GM12872 (cell line): ENCODE data around the gene PSENEN.

Source experiments
- TF ChIP-seq, protein P1 (sequence below): IDR thresholded peaks from 3 replicates; pipeline ENCODE4 v1.5.1; 2011; ENCODE audit warnings: low read depth, mild to moderate bottlenecking, low read length, moderate library complexity; ENCODE audit not compliant: insufficient read depth

The PSENEN gene

GRCh38 chr19:35776102-35776788 lies 30.8 kb downstream of the PSENEN start:
- TF ChIP-seq, protein P1, sequence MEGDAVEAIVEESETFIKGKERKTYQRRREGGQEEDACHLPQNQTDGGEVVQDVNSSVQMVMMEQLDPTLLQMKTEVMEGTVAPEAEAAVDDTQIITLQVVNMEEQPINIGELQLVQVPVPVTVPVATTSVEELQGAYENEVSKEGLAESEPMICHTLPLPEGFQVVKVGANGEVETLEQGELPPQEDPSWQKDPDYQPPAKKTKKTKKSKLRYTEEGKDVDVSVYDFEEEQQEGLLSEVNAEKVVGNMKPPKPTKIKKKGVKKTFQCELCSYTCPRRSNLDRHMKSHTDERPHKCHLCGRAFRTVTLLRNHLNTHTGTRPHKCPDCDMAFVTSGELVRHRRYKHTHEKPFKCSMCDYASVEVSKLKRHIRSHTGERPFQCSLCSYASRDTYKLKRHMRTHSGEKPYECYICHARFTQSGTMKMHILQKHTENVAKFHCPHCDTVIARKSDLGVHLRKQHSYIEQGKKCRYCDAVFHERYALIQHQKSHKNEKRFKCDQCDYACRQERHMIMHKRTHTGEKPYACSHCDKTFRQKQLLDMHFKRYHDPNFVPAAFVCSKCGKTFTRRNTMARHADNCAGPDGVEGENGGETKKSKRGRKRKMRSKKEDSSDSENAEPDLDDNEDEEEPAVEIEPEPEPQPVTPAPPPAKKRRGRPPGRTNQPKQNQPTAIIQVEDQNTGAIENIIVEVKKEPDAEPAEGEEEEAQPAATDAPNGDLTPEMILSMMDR, result no peak

GRCh38 chr19:35777086-35777841 lies 31.8 kb downstream of the PSENEN start:
- TF ChIP-seq, protein P1, result no peak

DNA sequence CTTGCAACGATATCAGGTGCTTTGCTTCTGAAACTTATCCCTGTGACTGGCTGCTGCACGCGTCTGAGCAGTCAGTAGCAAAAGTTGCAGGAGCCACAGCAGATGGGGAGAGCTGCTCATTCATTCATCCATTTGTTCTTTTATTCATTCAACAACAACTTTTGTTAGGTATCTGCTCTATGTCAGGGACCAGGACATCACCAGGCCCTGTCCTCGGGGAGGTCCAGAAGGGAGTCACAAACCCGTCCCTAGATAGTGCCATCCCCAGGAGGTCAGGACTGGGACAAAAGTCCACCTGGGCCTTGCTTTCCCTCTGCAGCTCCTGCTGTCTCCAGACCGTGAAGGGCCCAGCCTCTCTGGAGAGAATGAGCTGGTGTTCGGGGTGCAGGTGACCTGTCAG lies 32.5 kb downstream of the PSENEN start:
- TF ChIP-seq, protein P1, result no peak

DNA sequence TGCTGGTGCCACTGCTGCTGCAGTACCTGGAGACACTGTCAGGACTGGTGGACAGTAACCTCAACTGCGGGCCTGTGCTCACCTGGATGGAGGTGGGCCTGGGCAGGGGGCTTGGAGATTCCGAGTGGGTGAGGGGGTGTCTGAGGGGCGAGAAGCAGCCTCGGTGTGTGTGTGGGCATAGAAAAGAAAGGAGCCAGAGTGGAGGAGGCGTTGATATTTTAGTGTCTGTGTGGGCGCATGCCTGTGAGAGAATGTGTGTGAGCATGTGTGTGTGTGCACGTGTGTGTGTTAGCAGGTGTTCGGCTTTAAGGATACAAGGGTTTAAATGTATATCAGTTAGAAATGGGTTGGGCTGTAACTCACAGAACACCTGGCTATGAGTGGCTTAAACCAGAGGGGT lies 33.6 kb downstream of the PSENEN start:
- TF ChIP-seq, protein P1, result no peak

DNA sequence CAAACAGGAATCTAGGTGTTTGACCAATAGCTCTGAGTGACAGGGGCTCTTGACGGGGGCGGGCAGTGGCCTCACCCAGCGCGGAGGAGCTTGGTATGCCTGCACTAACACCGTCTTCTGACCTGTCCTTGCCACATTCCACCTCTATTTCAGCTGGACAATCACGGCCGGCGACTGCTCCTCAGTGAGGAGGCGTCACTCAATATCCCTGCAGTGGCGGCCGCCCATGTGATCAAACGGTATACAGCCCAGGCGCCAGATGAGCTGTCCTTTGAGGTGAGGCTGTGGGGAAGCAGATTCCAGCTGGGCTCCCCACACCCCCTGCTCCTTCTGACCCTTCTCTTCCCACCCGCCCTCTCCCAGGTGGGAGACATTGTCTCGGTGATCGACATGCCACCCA lies 34.6 kb downstream of the PSENEN start:
- TF ChIP-seq, protein P1, result no peak

GRCh38 chr19:35780717-35781116 lies 35.3 kb downstream of the PSENEN start:
- TF ChIP-seq, protein P1, result no peak

DNA sequence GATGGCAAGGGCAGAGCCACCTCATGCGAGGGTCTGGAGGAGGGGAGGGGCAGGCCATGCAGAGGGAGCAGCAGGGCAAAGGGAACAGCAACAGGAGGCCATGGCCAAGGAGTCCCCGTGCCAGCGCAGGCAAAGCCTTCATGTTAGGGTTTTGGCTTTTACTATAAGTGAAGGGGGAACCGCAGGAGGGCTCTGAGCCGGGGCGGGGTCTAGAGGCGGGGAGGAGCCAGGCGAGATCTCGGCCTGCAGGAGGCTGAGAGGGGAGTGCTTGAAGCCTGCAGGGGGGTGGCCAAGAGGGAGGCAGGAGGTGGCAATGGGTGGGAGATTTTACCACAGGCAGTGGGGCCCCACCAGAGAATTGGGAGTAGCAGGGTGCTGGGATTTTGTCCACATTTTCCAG lies 36.2 kb downstream of the PSENEN start:
- TF ChIP-seq, protein P1, result no peak
